Tibial artery (tissue), 4 donors: ENCODE results near the gene MYPOP.
A peak's percentile ranks its signal among the peaks of the same experiment; 100 is the strongest.

Experiments
- DNase-seq, 2 donors: peaks; one replicate each; pipeline ENCODE4 v3.0.0-alpha.2; 2019
- H3K27ac ChIP-seq, 2 donors: fragments of 200-600 bp; sonication (generic) in 1 of 2; 1 replicate in 1 of 2; 2 replicates in 1 of 2; pipeline ENCODE4 v1.5.1; 2018 to 2019; ENCODE audit warnings: mild to moderate bottlenecking in 1 of 2
- H3K27me3 ChIP-seq, 2 donors: fragments of 200-600 bp; sonication (generic) in 1 of 2; one replicate each; pipeline versions ENCODE4 v1.5.1 to v1.6.0; 2016 to 2019
- H3K36me3 ChIP-seq, 3 donors: fragments of 200-600 bp; sonication (generic) in 2 of 3; one replicate each; pipeline ENCODE4 v1.5.1; 2016 to 2019; ENCODE audit warnings: mild to moderate bottlenecking in 2 of 3
- H3K4me1 ChIP-seq, 4 donors: fragments of 200-600 bp; sonication (generic) in 2 of 4; 1 replicate in 3 of 4; 2 replicates in 1 of 4; pipeline ENCODE4 v1.5.1; 2016 to 2019
- H3K4me3 ChIP-seq, 2 donors: fragments of 200-600 bp; sonication (generic) in 1 of 2; 1 replicate in 1 of 2; 2 replicates in 1 of 2; pipeline ENCODE4 v1.5.1; 2018 to 2019; ENCODE audit warnings: mild to moderate bottlenecking in 2 of 2
- H3K9me3 ChIP-seq, 3 donors: fragments of 200-600 bp; sonication (generic) in 1 of 3; one replicate each; pipeline ENCODE4 v1.5.1; 2016 to 2019
- CTCF ChIP-seq, 2 experiments: fragments of 200-600 bp in 1 of 2; fragments of 450-650 bp in 1 of 2; IDR thresholded peaks; one replicate each; pipeline ENCODE4 v1.5.1; 2017 to 2019; ENCODE audit warnings: antibody characterized with exemption in 2 of 2, mild to moderate bottlenecking in 1 of 2, moderate library complexity in 1 of 2
- intact Hi-C: fragments of 100-400 bp; cut with DNase I; formaldehyde crosslinking; loops from one replicate; pipeline ENCODE4 v1.15.0; 2023; ENCODE audit warnings: low total_unique reads

Gene MYPOP

GRCh38 chr19:45901912-45902650 is at the start of gene MYPOP:
Gene MYPOP, minus strand, starts transcription at chr19:45902613. Its CDS starts 840 bp downstream, at chr19:45901773.
- Histone ChIP-seq H3K27ac (peak within 1 kb of the TSS; percentile 71 to 76), H3K4me3 (peak within 1 kb of the TSS; percentile 70 to 78), H3K36me3 (peaks cover 6 to 26% (median 21%) of the 10 kb centered on the region in 3 donors), H3K27me3 (no peaks in the 10 kb centered on the region), H3K4me1 (peaks cover 0 to 25% (median 14%) of the 10 kb centered on the region in 4 donors), H3K9me3 (no peaks in the 10 kb centered on the region)
- intact Hi-C loops = no loop called here
- TF ChIP-seq CTCF (IDR thresholded peaks at IDR 0.05) = no peak
- DNase-seq = no peak

DNA sequence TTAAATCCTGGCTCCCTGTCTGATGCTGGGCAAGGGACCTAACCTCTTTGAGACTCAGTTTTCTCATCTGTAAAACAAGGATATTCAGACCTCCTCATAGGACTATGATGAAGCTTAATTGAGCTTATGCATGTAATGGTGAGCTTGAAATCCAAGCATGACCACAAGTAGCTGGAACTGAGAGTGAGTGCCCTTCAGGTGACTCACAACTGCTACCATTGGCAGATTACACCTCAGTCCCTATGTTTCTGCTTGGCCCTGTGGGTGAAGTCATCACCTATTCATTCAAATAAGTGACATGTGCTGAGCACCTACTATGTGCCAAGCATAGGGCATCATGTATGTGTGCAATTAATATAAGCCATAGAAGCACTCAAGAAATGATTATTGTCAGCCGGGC is 45.5 kb upstream of the MYPOP start:
- Histone ChIP-seq H3K4me3 (no peak overlapping the region), H3K27ac (no peak overlapping the region), H3K4me1 (peaks cover 0 to 5% (median 1%) of the 10 kb centered on the region in 4 donors), H3K27me3 (peaks cover 0 to 33% of the 10 kb centered on the region in 2 donors), H3K9me3 (no peaks in the 10 kb centered on the region), H3K36me3 (no peaks in the 10 kb centered on the region)
- intact Hi-C loops = no loop called here
- no peak for TF ChIP-seq CTCF (IDR thresholded peaks at IDR 0.05)
- no peak for DNase-seq

DNA sequence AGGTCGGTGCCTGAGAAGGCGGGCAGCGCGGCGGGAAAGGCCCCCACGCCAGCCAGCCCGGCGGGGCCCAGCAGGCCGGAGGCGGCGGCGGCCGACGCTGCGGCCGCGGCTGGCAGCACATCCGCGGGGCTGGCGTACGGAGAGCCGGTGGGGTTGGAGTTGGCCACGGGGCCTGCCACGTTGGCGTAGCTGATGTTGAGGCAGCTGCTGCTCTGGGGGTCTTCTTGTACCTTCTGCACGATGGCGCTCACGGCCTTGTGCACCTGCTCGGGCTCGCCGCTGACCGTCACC is 38.0 kb upstream of the MYPOP start:
- intact Hi-C loops = no loop called here

GRCh38 chr19:45939792-45940514 is 37.5 kb upstream of the MYPOP start:
- H3K4me3 ChIP-seq = no peak overlapping the region
- intact Hi-C loops = no loop called here
- no peak for TF ChIP-seq CTCF (IDR thresholded peaks at IDR 0.05)
- peaks cover 0 to 5% (median 0%) of the 10 kb centered on the region in 3 donors for H3K9me3 ChIP-seq
- no peak overlapping the region for H3K27ac ChIP-seq
- peaks cover 0 to 62% of the 10 kb centered on the region in 2 donors for H3K27me3 ChIP-seq
- H3K36me3 ChIP-seq = no peaks in the 10 kb centered on the region
- H3K4me1 ChIP-seq = peaks cover 0 to 7% (median 0%) of the 10 kb centered on the region in 4 donors
- peak in 1 of 2 donors; percentile 45 for DNase-seq

More for the DNA sequence above, 38.0 kb upstream of the MYPOP start:
- no peak for TF ChIP-seq CTCF (IDR thresholded peaks at IDR 0.05)
- Histone ChIP-seq H3K27ac (no peak overlapping the region), H3K4me1 (peaks cover 0 to 7% (median 0%) of the 10 kb centered on the region in 4 donors), H3K9me3 (peaks cover 0 to 5% (median 0%) of the 10 kb centered on the region in 3 donors), H3K36me3 (no peaks in the 10 kb centered on the region), H3K4me3 (no peak overlapping the region), H3K27me3 (peaks cover 0 to 57% of the 10 kb centered on the region in 2 donors)
- DNase-seq = no peak

GRCh38 chr19:45938733-45939319 is 36.4 kb upstream of the MYPOP start:
- no peak for DNase-seq
- Histone ChIP-seq H3K9me3 (peaks cover 0 to 5% (median 0%) of the 10 kb centered on the region in 3 donors), H3K4me1 (peaks cover 0 to 7% (median 0%) of the 10 kb centered on the region in 4 donors), H3K4me3 (no peak overlapping the region), H3K27me3 (peaks cover 0 to 68% of the 10 kb centered on the region in 2 donors), H3K27ac (no peak overlapping the region), H3K36me3 (no peaks in the 10 kb centered on the region)
- no peak for TF ChIP-seq CTCF (IDR thresholded peaks at IDR 0.05)
- intact Hi-C loops = no loop called here
